Effector CD8-positive, alpha-beta T cell (primary cell): ENCODE data around the gene PLCB1.

Experiments
- DNase-seq: peaks from one replicate; lab custom pipeline; 2025; lab: John Stamatoyannopoulos, UW

PLCB1 gene

DNA sequence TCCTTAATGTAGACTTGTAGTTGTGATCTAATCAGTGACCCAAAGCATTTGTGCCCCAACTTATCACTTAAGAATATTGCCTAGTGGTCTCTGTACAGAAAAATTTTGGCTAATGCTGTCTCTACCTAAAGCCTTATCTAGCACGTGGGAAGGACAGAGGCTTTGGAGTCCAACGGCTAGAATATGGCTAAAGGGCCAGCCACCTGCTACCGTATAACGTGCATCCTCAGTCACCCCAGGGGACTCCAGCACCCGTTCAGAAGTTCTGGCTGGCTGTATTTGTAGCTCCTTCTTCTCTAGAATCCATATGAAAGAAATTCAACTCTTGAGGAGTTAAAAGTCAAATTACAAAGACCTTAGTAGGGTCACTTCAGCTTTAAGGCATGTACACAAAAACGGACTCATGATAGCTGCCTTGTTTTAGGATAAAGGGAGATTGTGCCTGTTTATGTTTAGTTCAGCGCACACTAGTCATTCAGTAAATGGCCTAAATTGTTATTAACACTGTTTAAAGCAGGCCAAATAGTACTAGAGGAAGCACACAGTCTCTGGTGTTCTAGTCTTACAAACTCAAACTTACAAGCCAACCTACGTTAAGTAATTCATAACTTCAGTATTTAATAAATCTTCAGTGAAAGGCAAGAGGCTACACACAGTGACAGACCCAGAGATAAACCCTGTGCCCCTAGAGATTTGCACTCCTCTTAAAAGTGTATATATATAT is 529.3 kb downstream of the PLCB1 start:
- no peak for DNase-seq

DNA sequence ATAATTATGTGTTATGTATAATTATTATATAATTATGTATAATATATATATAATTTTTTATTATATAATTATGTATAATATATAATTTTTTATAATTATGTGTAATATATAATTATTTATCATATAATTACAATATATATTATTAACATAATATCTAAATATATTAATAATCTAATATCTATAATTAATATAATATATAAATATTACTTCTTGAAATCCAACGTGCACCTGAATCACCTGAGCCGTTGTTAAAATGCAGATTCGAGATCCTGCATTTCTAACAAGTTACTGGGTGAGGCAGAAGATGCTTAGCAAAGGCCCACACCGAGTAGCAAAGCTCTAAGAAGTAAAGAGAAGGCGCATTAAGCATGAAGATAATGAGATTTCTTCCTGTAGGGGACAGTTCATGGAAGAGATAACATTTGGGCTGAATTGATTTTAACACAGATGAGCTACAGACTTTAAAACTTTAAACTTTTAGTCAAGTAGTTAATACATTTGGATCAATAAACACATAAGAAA is 530.4 kb downstream of the PLCB1 start:
- no peak for DNase-seq

DNA sequence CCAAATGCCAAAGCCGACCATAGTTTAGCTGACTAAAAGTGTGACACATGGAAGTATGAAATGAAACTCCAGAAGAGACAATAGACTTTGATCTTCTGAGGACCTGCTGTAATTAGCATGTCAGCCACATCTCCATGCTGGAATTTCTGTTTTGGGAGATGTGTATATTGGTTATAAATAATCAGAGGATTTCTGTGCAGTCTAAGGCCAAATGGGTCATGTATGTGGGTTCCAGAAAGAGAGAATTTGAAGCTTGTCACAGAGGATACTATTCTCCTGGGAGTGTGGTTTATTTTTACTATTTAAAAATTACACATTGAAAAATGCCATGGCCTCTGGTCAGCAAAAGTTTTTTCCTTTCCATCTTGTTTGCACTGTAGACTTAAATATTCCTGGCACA is 531.4 kb downstream of the PLCB1 start:
- no peak for DNase-seq

DNA sequence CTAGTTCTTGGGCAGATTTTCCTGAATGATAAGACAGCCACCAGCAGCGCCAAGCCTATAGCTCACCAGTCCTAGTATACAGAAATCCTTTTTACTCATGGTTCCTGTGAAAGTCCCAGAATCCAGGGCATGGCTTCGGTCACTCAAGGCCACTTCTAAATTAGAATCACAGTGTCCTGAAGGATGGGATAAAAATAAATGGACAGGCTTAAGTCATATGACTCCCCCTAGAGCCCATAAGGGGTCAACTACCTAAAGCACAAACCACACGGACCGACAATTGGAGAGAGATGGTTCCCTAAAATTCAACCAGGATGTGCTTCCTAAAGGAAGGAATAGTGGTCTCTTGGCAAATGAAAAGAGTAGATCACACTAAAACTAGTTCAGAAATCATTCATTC is 532.7 kb downstream of the PLCB1 start:
- no peak for DNase-seq

DNA sequence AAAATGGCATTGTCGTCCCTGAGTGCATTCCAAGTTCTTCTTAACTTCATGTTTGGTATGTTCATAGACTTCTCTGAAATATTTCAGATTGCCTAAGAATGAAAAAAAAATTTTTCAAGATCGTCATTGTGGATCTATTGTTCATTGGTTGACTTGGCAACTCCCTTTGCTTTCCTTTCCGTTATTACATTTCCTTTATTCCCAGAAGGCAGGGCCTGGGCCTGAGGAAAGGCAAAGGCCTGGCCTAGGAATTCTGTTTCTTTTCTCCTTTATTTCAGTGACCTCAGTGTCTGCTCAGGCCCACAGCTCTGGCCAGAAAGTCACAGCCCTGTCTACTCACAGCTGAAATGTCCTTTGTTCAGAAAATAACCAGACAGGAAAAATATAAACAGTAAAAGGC is 535.2 kb downstream of the PLCB1 start:
- no peak for DNase-seq

DNA sequence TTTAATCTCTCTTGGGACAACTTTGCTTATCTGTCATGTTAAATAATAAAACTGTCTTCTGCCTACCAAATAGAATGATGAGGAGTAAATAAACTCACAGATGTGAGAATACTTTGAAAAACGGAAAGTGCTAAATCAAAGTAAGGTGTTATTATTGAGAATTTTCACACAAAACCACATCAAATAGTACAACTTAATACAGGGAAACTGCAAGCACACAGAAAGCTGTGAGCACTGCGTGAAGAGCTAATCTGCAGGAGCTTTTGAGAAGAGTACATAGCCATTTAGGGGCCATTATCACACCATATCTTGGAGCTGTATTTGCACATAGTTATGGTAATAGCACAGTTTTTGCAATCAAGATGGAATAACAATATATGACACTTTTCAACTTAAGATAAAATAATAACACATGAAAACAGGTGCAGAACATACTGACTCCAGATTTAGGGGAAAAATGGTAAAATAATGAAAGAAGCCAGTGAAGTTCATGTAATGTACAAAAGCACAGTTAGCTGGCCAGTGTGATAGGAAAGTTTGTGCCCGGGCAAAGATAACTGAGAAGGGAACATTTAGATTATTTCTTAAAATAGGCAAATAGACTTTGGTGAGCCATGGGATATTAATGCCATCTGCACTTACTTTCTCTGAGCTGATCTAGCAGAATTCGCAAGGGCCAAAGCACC is 538.3 kb downstream of the PLCB1 start:
- no peak for DNase-seq

DNA sequence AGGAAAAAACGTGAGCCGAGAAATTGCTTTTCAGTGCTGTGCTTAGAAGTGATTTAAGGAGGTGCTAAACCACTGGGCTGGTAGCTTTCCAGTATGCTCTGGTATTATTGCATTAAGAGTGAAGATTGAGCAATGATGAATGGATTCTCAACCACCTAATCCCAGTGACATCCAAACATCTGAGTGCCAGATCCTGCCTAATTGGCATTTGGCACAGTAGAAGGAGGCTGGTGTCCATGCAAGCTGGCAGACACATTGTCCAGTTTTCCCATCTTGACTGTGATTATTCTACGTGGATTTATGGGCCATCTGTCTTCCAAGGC is 538.8 kb downstream of the PLCB1 start:
- DNase-seq: no peak

DNA sequence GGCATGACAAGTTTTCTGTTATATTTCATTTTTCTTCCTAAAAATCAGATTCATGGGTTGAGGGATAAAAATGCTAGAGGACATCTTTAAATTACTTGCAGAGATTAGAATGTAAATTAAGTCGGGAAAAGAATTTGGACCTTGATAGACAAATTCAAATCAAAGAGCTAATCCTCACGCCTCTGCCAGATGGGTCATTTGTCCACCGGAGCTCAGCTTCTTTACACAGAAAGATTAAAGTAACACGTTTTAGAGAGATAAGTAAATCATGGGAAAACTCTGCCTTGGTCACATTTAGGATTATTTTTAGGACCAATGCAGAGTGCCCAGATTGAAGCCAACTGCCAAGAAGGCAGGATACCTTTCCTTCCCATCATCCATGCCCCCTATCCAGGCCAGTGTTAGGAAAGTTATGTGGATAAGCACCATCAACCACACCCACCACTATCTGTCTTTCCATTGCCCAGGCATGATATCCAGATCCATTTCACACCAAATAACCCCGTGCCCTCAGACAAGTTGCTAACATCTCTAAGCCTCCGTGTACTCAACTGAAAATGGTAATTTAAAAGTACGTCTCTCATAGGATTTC is 539.4 kb downstream of the PLCB1 start:
- DNase-seq: no peak

DNA sequence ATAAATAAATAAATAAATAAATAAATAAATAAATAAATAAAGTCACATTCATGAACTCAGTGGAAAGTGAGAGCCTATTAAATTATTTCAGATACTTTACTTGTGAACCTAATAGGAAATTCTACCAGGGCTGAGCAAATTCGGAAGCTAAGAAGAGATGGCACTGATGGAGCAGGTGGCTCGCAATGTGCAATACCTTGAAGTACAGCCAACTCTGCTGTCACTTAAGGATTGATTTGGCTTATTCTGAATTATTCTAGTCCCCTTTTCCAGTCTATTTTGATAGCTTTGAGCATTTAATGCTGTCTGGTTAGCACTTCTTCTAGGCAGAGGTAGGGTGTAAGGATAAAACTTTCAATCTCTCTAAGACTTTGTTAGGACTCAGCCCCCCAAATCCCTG is 541.0 kb downstream of the PLCB1 start:
- no peak for DNase-seq

DNA sequence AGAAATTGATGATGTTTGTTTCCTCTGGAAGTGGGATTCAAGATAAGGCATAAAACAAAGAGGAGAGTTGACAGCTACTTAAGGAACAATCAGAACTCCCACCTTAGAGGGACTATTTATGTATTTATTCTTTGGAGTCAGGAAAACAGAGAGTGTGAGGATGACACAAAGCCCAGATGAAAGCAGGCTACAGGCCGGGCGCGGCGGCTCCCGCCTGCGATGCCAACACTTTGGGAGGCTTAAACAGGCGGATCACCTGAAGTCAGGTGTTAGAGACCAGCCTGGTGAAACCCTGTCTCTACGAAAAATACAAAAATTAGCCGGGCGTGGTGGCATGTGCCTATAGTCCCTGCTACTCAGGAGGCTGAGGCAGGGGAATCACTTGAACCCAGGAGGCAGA is 543.8 kb downstream of the PLCB1 start:
- no peak for DNase-seq

DNA sequence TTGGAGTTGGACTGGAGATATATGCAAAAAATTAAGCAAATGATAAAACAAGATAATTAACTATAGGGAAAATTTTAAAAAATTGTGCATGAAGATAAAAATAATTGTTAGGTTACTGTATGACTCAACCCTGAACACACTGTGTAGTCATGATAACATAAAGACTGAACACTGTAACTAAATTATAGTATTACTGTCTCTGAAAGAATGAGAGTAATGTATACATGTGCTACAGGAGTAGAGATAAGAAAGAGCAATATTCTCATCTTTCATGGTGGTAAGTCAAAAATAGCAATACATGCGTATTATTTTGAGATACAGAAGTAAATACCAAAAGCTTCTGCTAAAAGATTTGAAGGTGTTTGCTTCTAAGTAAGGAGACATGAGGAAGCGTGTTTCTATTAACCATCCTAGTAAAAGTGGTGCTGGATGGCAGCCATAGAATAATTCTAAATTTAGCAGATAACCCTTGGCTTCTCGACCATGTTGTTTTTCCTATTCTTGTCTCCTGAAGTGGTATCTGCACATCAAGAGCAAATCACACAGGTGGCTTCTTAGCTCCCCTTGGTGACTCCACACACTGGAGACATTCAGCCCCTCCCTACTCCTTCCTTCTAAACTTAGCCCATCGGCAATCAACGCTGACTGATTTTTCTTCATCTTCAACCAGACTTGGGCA is 546.2 kb downstream of the PLCB1 start:
- DNase-seq: no peak

DNA sequence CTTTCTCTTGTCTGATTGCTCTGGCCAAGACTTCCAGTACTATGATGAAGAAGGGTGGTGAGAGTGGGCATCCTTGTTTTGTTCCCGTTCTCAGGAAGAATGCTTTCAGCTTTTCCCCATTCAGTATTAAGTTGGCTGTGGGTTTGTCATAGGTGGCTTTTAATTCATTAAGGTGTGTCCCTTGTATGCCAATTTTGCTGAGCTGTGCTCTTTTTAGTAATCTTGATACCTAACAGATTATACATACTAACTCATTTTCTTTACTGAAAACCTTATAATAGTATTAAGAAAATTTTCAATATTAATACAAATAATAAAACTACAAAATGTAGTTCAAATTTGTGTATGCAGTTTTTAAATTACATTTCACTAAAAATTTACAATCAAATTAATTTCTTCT is 557.3 kb downstream of the PLCB1 start:
- DNase-seq: no peak

DNA sequence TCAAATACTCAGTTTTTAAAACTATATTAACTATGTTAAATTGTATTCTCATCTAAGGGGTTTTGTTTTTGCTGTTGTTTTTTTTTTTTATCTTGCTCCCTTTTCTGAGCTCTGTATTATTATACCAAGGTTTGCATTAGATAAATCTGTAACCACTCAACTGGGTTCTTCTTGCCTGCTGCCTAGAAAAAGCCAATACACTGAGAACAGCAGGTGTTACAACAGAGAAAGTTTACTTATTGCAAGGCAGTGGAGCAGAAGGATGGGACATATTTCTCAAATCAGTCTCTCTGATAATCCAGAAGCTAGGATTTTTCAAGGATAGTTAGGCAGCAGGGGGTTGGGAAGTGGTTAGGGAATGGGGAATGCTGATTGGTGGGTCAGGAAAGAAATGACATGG is 558.0 kb downstream of the PLCB1 start:
- DNase-seq: no peak

DNA sequence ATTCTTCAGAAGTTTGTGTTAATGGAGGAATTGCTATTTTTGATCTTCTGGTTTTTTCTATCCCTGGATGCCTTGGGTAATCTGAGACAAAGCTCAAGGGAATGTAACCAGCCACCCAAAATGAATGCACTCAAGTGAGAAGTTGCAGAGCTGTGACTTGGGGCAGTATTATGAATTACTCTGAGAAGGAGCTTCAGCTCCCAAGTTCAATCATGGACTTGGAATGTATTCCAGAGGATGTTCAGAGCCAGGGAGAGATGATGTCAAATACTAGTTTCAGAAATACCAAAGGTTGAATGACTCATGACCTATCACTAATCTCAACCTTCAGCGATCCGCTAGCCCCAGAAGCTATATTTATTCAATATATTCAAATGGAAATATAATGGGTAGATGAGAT is 561.6 kb downstream of the PLCB1 start:
- DNase-seq: no peak

DNA sequence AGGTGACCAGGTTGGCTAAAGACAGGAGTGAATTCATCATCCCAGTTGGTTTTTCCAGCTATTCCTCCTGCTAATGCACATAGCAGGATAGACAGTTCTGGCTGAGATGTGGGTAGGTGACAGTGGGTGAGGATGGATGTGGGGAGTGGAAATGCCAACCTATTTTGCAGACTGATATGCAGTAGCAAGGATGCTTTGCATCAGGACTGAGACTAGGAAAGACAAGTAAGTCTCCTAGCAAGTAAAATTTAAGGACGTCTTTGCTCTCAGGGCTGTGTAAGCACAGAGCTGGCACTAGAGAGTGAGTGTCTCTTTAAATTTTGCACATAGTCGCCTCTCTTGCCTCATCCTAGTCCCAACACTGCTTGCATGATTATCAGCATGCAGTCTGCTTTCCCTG is 568.7 kb downstream of the PLCB1 start:
- DNase-seq: no peak

DNA sequence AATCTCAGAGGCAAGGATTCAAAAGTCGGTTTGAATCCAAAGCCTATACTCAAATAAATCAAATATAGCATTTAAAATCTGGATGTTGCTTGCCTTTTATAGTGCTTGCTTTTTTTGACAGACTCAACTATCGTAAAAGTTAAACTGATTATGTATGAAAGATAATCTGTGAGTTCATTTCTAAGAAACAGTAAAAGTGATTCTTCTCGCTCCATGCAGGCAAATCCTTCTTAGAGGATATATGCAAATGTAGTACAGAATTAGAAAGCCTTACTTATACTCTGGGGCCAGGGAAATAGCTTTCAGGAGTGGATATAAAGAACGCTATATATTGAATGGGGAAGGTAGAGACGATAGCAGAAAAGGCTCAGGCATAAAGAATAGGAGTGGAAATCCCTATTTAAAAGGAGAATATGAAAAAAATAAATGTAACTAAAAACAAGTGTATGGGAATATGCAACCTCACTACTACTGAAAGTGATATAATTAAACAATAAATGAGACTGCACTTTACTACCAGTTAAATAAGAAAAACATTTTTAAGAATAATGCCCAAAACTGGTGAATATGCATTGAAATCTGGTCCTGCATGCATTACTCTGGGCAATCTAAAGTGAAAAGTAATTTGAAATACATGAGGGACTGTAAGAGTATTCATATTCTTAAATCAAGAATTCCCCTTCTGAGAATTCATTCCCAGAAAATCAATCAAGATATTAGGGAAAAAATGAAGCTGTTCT is 575.1 kb downstream of the PLCB1 start:
- DNase-seq: no peak

DNA sequence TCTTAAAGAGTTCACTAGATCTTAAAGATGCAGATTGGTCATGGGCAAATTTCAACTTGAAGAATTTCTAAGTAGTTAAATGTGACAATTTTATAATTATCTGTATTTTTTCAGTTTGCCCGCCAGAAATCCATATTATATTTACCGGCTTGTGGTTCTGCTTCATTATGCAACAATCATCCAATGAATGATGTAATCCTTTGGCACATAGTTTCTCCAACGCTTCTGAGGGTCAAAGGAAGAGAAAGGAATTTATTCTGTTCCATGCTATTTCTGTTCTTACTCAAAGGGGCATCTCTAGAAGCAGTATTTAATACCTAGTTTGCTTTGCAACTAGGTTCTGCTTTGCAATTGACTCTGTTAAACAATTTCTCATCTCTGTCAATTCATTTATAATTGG is 577.6 kb downstream of the PLCB1 start:
- no peak for DNase-seq

DNA sequence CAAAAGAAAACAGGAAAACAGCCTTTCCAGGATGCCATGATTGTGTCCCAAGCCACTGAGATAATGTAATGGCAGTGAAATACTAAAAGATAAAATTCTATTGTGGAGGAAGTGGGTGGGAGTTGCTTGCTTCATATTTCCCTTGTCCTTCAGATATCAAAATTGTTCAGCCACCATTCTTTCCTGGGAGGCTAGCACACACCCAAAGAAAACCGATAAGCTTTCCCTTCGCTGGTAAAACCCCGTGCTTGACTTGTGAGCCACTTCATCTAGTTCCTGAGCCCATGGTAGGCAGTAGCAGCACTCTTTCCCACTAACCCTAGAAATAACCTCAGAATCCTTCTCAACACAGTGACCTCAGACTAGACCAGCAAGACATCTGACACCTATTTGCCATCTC is 579.4 kb downstream of the PLCB1 start:
- DNase-seq: no peak

DNA sequence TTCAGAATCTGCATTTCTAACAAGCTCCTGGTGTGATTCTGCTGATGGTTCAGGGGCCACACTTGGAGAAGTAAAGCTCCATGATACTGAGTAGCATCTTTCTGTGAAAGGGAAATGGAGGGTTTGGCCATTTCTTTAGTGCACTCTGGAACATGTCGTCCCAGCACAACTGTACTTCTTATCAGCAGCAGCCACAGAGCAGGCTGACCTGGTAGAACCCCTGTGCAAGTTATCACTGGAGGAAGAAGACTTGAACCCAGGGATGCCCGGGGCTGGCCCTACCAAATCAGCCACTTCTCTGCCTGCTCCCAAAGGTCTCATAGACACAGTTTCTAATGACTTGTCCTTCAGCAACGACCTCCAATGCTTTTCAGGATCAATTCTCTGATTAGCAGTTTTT is 582.1 kb downstream of the PLCB1 start:
- no peak for DNase-seq

DNA sequence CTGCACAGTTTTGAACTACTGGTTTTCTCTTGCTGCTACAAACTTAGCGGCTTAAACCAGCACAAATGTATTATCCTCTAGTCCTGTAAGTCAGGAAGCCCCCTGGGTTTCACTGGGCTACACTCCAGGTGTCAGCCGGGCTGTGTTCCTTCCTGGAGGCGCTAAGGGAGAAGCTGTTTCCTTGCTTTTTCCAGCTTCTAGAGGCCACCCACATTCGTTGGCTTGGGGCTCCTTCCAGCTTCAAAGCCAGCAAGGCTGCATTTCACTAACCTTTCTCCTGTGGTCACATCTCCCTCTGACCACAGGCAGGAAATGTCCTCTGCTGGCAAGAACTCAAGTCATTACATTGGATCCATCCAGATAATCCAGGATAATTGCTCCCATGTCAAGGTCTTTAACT is 586.2 kb downstream of the PLCB1 start:
- DNase-seq: no peak

DNA sequence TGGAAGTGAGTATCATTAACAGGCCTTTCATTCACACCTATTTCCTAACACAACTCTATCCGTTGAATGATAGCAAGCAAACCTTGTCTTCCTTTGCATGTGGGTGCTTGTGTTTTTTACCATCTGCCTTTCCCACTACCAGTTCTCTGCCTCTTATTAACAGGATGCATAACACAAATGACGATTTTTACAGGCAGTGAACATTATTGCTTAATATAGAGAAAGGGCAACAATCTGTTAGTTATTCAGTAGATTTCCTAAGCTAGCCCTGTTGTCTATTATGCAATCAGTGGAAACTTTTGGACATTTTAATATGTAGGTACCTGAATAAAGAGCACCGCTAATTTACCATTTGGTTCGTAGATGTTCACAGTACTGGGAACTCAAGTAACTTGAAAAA is 588.0 kb downstream of the PLCB1 start:
- no peak for DNase-seq

DNA sequence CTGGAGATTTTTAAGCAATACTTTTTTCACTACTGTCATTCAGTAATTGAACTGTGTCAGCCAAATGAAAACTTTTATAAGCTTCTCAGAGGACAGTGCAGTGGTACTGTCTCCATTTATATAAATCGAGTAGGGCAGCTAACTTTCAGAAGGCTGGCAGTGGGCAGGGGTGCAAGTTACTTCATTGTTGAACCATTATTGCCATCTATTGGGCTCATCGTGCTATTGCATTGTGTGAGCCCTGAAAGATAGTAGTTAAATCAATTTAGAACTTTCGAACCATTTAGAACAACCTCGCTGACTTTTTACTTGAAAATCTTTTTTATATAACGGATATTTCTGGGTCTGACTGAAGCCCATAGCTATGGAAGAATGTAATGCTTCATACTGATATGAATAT is 589.0 kb downstream of the PLCB1 start:
- DNase-seq: no peak
